Measurements from ENCODE around the gene ACKR3. TPM values are rescaled to one million over a fixed set of nuclear protein-coding genes. Genes with fewer than 3 reads are reported as not detected.

The ACKR3 gene
- total RNA-seq, 1 experiment from 2014 or later: 3.9 TPM

DNA sequence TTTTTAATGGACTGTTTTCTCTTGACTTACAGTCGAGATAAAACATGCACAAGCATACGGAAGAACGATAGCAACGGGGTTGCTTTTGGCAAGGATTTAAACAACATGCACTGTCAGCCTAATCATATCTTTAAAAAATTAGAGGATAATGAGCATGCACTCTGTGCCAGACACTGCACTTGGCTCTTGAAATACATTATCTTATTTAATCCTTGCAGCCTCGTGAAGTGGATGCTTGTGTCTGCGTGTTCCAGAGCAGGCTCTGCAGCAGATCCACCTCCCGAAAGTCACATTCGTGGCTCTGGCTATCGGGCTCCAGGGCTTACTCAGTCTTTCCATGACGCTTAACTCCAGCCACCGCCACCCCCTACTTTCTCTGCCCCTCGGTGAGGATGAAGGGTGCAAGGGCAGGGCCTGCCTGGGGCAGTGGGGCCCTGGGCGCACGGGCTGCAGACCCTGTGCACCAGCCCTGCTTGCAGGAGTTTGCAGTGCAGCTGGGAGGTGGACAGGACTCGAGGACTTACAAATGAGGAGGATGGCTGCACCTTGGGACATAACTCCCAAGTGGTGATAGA lies 61.7 kb downstream of the ACKR3 start:
- POLR2A ChIA-PET: no interaction called here
- Histone ChIP-seq H3K4me1 (no peaks in the 10 kb centered on the region), H3K36me3 (ENCODE audit: control insufficient read depth, insufficient read depth, low read length) (no peaks in the 10 kb centered on the region), H3K9me3 (no peaks in the 10 kb centered on the region), H3K27me3 (replicated peaks; ENCODE audit: control insufficient read depth, insufficient read depth, low read length) (no peaks in the 10 kb centered on the region), H3K4me3 (ENCODE audit: low read depth, low read length) (no peak overlapping the region)
- no peak for DNase-seq
- no TSS peak for BruUV-seq (replicated peaks)
- no peak overlapping the region for H3K27ac Mint-ChIP-seq (ENCODE audit: unreplicated experiment)
- no peaks in the 10 kb centered on the region for H3K27me3 Mint-ChIP-seq (ENCODE audit: insufficient read depth, unreplicated experiment)
- TF ChIP-seq, protein P1, sequence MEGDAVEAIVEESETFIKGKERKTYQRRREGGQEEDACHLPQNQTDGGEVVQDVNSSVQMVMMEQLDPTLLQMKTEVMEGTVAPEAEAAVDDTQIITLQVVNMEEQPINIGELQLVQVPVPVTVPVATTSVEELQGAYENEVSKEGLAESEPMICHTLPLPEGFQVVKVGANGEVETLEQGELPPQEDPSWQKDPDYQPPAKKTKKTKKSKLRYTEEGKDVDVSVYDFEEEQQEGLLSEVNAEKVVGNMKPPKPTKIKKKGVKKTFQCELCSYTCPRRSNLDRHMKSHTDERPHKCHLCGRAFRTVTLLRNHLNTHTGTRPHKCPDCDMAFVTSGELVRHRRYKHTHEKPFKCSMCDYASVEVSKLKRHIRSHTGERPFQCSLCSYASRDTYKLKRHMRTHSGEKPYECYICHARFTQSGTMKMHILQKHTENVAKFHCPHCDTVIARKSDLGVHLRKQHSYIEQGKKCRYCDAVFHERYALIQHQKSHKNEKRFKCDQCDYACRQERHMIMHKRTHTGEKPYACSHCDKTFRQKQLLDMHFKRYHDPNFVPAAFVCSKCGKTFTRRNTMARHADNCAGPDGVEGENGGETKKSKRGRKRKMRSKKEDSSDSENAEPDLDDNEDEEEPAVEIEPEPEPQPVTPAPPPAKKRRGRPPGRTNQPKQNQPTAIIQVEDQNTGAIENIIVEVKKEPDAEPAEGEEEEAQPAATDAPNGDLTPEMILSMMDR (IDR thresholded peaks at IDR 0.05; ENCODE audit: insufficient read depth in 1 of 2, low read depth in 1 of 2, low read length in 1 of 2, severe bottlenecking in 1 of 2, unreplicated experiment in 1 of 2): no peak
- CTCF ChIA-PET: no interaction called here
- H3K4me3 Mint-ChIP-seq (ENCODE audit: unreplicated experiment): no peak overlapping the region
- H3K36me3 Mint-ChIP-seq (ENCODE audit: insufficient read depth, unreplicated experiment): no peaks in the 10 kb centered on the region
- no peaks in the 10 kb centered on the region for H3K4me1 Mint-ChIP-seq (ENCODE audit: low read depth, unreplicated experiment)
- intact Hi-C loops (cut with micrococcal nuclease; ENCODE audit: unreplicated experiment): no loop called here
- no peaks in the 10 kb centered on the region for H3K9me3 Mint-ChIP-seq (ENCODE audit: unreplicated experiment)

DNA sequence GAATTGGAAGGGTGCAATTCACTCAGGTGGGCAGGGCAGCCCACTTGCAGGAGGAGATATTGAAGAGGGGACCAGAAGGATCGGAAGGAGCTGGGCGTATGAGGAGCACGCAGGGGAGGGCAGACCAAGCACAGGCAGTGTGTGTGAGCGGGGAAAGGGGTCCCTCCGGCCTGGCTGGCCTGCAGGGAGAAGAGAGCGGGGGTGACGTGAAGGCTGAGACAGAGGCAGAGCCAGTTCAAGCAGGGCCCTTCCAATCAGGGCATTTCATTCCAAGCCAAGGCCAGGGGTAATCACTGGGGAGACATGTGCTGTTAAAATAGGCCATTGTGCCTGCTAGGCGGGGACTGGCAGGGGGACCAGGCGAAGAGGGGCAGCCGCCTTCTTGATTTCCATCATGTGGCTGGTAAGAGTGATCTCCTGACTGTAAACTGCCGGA lies 62.2 kb downstream of the ACKR3 start:
- intact Hi-C loops (cut with micrococcal nuclease; ENCODE audit: unreplicated experiment): no loop called here
- Histone ChIP-seq H3K27me3 (replicated peaks; ENCODE audit: control insufficient read depth, insufficient read depth, low read length) (no peaks in the 10 kb centered on the region), H3K4me1 (no peaks in the 10 kb centered on the region), H3K36me3 (ENCODE audit: control insufficient read depth, insufficient read depth, low read length) (no peaks in the 10 kb centered on the region), H3K4me3 (ENCODE audit: low read depth, low read length) (no peak overlapping the region), H3K9me3 (no peaks in the 10 kb centered on the region)
- DNase-seq: no peak
- no peak overlapping the region for H3K27ac Mint-ChIP-seq (ENCODE audit: unreplicated experiment)
- H3K4me1 Mint-ChIP-seq (ENCODE audit: low read depth, unreplicated experiment): no peaks in the 10 kb centered on the region
- no peaks in the 10 kb centered on the region for H3K36me3 Mint-ChIP-seq (ENCODE audit: insufficient read depth, unreplicated experiment)
- no TSS peak for BruUV-seq (replicated peaks)
- TF ChIP-seq, protein P1 (IDR thresholded peaks at IDR 0.05; ENCODE audit: insufficient read depth in 1 of 2, low read depth in 1 of 2, low read length in 1 of 2, severe bottlenecking in 1 of 2, unreplicated experiment in 1 of 2): no peak
- CTCF ChIA-PET: no interaction called here
- H3K27me3 Mint-ChIP-seq (ENCODE audit: insufficient read depth, unreplicated experiment): no peaks in the 10 kb centered on the region
- POLR2A ChIA-PET: no interaction called here
- H3K9me3 Mint-ChIP-seq (ENCODE audit: unreplicated experiment): no peaks in the 10 kb centered on the region
- H3K4me3 Mint-ChIP-seq (ENCODE audit: unreplicated experiment): no peak overlapping the region

Measured in Caco-2 (cell line).